ENCODE data around the gene FKRP.

Gene FKRP

GRCh38 chr19:46718157-46718933 is 27.5 kb upstream of the FKRP start:
- in situ Hi-C loops (cut with HindIII; ENCODE audit: low pct_ligation_motif_present, low pct_unique_long_range_greater_than_20kb, low sequenced_read_pairs): no loop called here
- no peak for DNase-seq

DNA sequence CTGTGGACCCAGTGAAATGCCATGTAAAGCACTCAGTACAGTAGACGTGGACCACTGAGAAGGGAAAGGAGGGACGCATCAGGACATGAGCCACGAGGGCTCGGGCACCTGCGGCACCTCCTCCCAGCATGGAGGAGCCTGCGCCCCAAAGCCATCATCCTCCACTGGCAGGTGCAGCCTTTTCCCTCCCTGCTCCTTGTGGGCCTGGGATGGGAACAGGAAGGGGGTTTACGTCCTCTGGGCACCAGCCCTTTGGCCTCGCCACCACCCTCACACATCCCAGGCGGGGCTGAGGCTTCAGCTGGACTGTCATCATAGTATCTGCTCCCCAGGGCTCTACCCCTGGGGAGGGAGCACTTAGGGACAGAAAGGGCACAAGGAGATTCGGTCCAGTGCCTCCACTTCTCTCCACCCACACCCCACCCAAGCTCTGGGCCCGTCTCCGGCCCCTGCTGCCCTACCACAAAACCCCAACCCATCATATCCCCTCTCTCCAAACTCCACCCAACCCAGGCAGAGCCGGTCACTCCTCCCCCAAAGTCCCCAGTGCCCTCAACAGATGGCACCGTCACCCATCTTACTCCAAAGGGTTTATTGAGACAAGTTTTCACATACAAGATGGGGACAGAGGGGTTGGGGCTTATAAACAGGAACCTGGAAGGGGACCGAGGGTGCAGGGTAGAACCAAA is 26.8 kb upstream of the FKRP start:
- no peak for DNase-seq
- in situ Hi-C loops (cut with HindIII; ENCODE audit: low pct_ligation_motif_present, low pct_unique_long_range_greater_than_20kb, low sequenced_read_pairs): no loop called here

GRCh38 chr19:46719629-46720502 is 26.0 kb upstream of the FKRP start:
- in situ Hi-C loops (cut with HindIII; ENCODE audit: low pct_ligation_motif_present, low pct_unique_long_range_greater_than_20kb, low sequenced_read_pairs): no loop called here

DNA sequence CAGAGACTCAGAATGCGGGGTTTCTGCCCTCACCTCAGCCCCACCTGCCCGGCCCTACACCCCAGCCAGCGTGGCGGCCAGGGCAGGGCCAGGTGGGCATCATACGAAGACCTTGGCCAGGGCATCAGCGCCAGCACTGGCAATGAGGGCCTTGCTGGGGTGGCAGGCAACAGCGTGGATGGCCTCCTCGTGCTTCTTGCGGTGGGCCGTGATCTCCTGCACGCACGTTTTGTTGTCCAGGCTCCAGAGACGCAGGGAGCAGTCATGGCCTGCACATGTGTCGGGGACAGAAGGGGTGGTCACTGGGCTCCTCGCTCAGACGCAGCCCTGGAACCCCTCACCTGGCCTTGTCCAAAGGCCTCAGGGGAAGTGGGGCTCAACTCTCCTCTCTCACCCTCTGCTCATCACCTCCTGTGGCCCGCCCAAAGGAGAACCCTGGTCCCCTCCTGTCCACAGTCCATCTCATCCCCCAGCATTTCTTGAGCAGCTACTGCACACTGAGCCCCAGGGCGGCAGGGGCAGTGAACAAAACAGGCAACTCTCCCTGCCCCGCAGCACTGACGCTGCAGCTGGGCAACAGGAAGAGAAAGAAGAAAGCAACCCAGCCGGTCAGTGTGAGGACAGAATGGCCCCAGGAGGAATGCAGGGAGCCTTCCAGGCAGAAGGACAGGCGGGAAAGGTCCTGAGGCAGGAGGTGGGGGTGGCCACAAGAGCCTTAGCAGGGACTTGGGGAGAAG is 25.2 kb upstream of the FKRP start:
- no peak for DNase-seq
- in situ Hi-C loops (cut with HindIII; ENCODE audit: low pct_ligation_motif_present, low pct_unique_long_range_greater_than_20kb, low sequenced_read_pairs): no loop called here

More at GRCh38 chr19:46719629-46720502, 26.0 kb upstream of the FKRP start:
- no peak for DNase-seq

DNA sequence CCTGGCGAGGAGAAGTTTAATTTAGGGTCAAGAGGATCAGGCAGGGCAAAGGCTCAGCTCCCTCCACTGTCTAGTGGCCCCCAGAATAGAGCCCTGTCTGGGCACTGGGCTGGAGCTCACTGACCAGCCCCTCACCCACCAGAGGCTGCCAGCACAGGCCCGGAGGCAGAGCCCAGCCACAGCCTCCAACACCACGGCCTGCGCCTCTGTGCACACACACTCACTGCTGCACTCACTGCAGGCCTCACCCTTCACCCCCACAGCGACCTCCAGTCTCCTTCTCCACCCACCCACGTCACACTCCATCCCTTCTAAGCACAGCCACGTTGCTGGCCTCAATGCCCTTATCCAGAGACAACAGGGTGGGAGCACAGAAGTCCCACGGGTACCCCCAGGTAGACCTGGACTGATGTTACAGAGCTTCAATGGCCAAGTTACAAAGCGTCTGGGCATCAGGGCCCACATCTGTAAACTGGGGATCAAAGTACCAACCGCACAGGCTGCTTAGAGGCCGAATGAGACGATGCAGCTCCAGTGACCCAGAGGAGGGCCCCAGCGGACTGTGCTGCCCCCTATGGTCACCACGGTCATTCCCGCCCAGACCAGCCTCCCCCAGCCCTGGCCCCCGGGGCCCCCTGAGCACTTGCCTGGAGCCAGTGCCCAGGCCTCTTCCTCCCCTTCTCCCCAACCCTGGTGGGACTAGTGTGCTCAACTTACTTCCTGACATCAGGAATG is 24.4 kb upstream of the FKRP start:
- in situ Hi-C loops (cut with HindIII; ENCODE audit: low pct_ligation_motif_present, low pct_unique_long_range_greater_than_20kb, low sequenced_read_pairs): no loop called here
- DNase-seq: no peak

DNA sequence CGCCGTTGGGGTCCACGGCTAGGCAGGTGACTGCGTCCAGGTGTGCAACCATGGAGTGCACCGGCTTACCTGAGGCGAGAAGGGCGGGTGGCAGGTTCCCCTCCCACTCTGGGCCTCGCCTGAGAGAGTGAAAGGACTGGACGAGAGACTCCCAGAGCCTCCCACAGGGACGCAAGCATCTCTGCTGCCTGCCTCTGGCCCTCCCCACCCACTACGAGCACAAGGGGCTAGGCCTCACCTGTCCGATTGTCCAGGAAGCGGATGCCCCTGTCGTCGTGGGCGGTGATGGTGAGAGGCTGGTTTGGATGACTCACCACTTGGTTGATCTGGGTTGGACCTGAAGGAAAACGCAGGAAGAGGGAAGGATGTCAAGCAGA is 23.9 kb upstream of the FKRP start:
- in situ Hi-C loops (cut with HindIII; ENCODE audit: low pct_ligation_motif_present, low pct_unique_long_range_greater_than_20kb, low sequenced_read_pairs): no loop called here
- no peak for DNase-seq

GRCh38 chr19:46722421-46723022 is 23.3 kb upstream of the FKRP start:
- in situ Hi-C loops (cut with HindIII; ENCODE audit: low pct_ligation_motif_present, low pct_unique_long_range_greater_than_20kb, low sequenced_read_pairs): no loop called here
- no peak for DNase-seq

- in situ Hi-C loops (cut with HindIII; ENCODE audit: low pct_ligation_motif_present, low pct_unique_long_range_greater_than_20kb, low sequenced_read_pairs): no loop called here
- DNase-seq: no peak
Measured at GRCh38 chr19:46723023-46723461, 22.8 kb upstream of the FKRP start.

GRCh38 chr19:46723471-46723870 is 22.4 kb upstream of the FKRP start:
- no peak for DNase-seq
- in situ Hi-C loops (cut with HindIII; ENCODE audit: low pct_ligation_motif_present, low pct_unique_long_range_greater_than_20kb, low sequenced_read_pairs): no loop called here

DNA sequence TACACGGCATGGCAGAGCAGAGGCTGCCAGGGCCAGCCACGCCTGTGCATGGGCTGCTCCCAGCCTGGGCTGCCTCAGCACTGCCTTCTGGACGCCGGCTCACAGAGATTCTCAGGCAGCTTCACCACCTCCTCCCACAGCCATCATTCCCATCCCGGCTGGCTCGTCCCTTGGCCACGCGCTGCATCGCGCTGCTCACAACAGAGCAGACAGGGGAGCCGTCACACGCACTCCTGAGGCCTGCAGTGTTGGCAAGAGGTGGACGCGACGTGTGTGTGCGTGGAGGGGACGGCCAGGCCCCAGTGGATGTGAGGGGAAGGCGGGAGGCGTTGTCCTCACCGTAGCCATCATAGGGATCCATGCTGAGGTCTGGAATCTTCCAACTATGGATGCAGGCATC is 21.4 kb upstream of the FKRP start:
- in situ Hi-C loops (cut with HindIII; ENCODE audit: low pct_ligation_motif_present, low pct_unique_long_range_greater_than_20kb, low sequenced_read_pairs): no loop called here
- no peak for DNase-seq

DNA sequence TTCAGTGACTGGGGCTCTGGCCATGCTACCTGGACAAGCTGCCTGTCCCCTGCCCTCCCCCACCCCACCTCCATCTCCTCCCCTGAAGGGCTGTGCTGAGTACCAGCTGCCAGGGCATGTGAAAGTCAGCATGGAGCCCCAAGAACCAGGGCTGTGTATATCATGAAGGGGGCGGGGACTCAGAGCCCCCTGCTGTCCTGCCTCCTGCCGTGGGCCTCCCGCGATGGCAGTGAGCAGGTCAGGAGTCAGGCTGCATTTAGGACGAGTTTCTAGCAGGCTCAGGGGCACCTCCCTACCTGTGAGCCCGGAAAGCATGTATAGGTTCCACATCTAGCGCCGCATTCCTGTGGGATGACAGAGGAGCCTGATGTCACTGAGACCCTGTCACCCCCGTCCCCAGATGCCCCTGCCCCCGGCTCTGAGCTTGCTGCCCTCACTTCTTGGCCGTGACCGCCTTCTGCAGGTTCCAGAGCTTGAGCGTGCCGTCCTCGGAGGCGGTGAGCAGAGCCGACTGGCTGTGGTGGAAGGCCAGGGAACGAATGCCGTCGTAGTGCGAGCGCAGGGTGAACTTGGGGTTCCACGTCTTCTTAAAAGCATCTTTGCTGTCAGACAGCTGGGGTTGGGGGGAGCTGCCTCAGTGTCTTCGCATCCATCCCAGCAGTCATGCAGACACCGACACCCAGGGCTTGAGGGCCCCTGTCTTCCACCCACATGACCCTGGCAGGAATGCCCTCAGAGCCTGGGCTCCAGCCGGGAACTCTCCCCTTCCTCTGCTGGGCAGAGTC is 20.6 kb upstream of the FKRP start:
- DNase-seq: no peak

DNA sequence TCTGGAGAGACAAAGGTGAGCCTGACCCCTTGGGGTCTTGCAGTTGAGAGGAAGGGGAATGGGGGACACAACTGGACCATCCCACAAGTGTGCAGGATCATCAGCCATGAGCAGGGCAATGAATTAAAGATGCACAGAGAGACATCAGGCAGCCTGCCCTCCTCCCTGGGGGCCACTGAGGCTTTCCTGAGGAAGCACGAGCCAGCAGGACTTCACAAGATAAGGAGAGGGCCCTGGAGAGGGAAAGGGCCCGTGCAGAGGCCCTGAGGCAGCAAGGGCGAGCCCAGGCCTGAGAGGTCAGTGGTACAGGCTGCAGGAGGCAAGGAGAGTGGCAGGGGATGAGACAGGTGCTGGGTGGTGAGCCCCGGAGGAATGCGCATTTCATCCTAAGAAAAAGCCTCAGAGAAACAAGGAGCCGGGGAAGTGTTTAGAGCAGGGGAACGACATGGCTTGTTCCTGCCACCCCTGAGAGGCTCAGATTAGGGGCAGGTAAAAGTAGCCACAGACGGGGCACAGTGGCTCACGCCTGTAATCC is 19.9 kb upstream of the FKRP start:
- DNase-seq: no peak
- in situ Hi-C loops (cut with HindIII; ENCODE audit: low pct_ligation_motif_present, low pct_unique_long_range_greater_than_20kb, low sequenced_read_pairs): no loop called here

More for the DNA sequence above, 20.6 kb upstream of the FKRP start:
- in situ Hi-C loops (cut with HindIII; ENCODE audit: low pct_ligation_motif_present, low pct_unique_long_range_greater_than_20kb, low sequenced_read_pairs): no loop called here

DNA sequence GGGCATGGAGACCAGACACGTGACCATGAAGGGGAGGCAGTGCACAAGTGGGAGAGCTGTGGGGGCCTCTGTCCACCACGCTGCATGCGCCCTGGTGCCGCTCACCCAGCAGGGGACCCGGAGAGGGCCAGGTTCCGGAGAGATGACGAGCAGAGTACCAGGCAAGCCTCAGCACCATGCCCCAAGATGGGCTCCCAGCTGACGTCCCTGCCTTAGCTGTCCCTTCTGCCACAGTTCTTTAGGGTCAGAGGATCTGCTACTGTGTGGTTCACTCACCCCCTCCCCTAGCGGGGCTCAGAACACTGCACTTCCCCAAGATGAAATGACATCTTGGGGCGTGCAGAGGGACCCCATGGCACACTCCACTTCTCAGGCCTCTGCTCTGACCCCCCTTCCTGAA is 19.3 kb upstream of the FKRP start:
- in situ Hi-C loops (cut with HindIII; ENCODE audit: low pct_ligation_motif_present, low pct_unique_long_range_greater_than_20kb, low sequenced_read_pairs): no loop called here

DNA sequence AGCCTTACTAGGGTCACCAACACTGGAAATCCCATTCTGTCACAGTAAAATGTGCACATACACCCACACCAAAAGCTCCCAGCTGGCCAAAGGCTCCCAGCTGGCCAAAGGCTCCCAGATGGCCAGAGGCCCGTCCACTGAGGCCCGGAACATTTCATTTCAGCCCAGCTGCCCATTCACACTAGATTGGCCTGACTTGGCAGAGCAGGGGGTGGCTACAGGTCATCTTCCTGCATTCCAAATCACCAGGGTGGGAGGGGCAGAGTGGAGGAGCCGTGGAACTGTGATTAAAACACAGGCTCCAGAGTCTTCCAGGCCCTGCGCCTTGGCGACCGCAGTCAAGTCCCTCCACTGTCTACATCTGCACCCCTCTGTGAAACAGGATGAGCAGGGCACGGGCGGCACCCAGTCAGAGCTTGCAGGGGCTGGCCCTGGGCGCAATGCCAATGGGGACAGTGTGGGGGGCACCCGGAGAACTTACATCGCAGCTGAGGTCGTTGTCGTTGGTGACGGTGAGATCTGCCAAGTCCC is 18.8 kb upstream of the FKRP start:
- in situ Hi-C loops (cut with HindIII; ENCODE audit: low pct_ligation_motif_present, low pct_unique_long_range_greater_than_20kb, low sequenced_read_pairs): no loop called here
- no peak for DNase-seq

More for the DNA sequence above, 19.3 kb upstream of the FKRP start:
- DNase-seq: no peak

DNA sequence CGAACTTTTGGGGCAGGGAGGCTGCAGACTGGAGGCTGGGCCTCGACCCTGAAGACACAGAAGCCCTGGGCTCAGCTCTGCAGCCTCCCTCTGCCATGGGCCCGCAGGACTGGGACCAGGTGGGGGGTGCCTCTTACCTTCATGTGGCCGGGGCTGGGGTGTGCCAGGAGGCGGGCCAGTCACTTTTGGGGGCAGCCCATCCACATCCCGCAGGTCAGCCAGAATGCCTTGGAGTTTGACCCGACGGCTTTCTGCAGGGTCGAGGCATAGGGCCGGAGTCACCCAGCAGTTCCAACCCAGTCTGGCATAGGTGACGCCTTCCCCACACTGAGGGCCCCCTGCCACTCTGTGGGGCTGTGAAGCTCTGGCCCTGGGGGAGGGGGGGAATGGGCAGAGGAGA is 18.1 kb upstream of the FKRP start:
- in situ Hi-C loops (cut with HindIII; ENCODE audit: low pct_ligation_motif_present, low pct_unique_long_range_greater_than_20kb, low sequenced_read_pairs): no loop called here
- no peak for DNase-seq

DNA sequence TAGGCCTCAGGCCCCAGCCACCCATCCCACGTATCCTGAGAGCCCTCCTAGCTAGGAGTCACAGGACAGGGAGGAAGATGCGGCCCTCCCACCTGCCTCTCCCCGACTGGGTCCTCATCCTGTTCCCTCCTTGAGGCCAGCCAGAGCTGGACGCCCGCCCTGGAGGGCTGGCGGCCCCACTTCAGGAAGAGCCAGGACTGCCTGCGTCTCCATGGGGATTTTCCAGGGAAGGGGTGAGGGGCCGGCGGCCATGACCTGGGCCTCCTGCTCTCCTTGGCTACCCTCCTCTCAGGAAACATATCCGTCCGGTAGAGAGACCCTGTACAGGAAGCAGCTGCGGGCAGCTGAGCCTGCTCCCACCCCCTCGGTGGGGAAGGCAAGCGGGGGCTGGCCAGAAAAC is 17.6 kb upstream of the FKRP start:
- in situ Hi-C loops (cut with HindIII; ENCODE audit: low pct_ligation_motif_present, low pct_unique_long_range_greater_than_20kb, low sequenced_read_pairs): no loop called here
- DNase-seq: no peak

Data from ACHN (cell line).